Glomerular visceral epithelial cell (primary cell): ENCODE data around the gene ZBTB20.

Experiments
- DNase-seq: peaks from one replicate; pipeline ENCODE4 v3.0.0-alpha.2; 2016; ENCODE audit errors: extremely low spot score

ZBTB20 gene

GRCh38 chr3:114411190-114411668 lies 735.9 kb downstream of the ZBTB20 start:
- no peak for DNase-seq

GRCh38 chr3:114408736-114409670 lies 738.1 kb downstream of the ZBTB20 start:
- DNase-seq: no peak

- no peak for DNase-seq
Observed at GRCh38 chr3:114406922-114407321, 740.2 kb downstream of the ZBTB20 start.

- DNase-seq: no peak
Observed at GRCh38 chr3:114406286-114406685, 740.8 kb downstream of the ZBTB20 start.

- DNase-seq: no peak
Observed at GRCh38 chr3:114405202-114405990, 741.7 kb downstream of the ZBTB20 start.

- DNase-seq: no peak
Observed at GRCh38 chr3:114404590-114404989, 742.5 kb downstream of the ZBTB20 start.

GRCh38 chr3:114402838-114403237 lies 744.2 kb downstream of the ZBTB20 start:
- DNase-seq: no peak

GRCh38 chr3:114401346-114401745 lies 745.7 kb downstream of the ZBTB20 start:
- no peak for DNase-seq

GRCh38 chr3:114400371-114400770 lies 746.7 kb downstream of the ZBTB20 start:
- DNase-seq: no peak

- DNase-seq: no peak
Observed at GRCh38 chr3:114394551-114394950, 752.5 kb downstream of the ZBTB20 start.

- no peak for DNase-seq
Observed at GRCh38 chr3:114393367-114394072, 753.6 kb downstream of the ZBTB20 start.

- DNase-seq: no peak
Observed at GRCh38 chr3:114392831-114393230, 754.3 kb downstream of the ZBTB20 start.

- no peak for DNase-seq
Observed at GRCh38 chr3:114389156-114389555, 757.9 kb downstream of the ZBTB20 start.

GRCh38 chr3:114384558-114384903 lies 762.6 kb downstream of the ZBTB20 start:
- no peak for DNase-seq

GRCh38 chr3:114383875-114384557 lies 763.1 kb downstream of the ZBTB20 start:
- DNase-seq: peak; percentile 76

- DNase-seq: no peak
Observed at GRCh38 chr3:114380233-114380651, 766.8 kb downstream of the ZBTB20 start.

GRCh38 chr3:114379266-114379665 lies 767.8 kb downstream of the ZBTB20 start:
- no peak for DNase-seq

- no peak for DNase-seq
Observed at GRCh38 chr3:114378760-114379159, 768.3 kb downstream of the ZBTB20 start.

- no peak for DNase-seq
Observed at GRCh38 chr3:114377426-114377825, 769.7 kb downstream of the ZBTB20 start.

GRCh38 chr3:114376516-114377185 lies 770.4 kb downstream of the ZBTB20 start:
- DNase-seq: no peak
